GM12878 (cell line): Measurements from ENCODE around the gene RARRES1. TPM values are rescaled to one million over a fixed set of nuclear protein-coding genes. Genes with fewer than 3 reads are reported as not detected.
A peak's percentile ranks its signal among the peaks of the same experiment; 100 is the strongest.

Source experiments
- ATAC-seq: fragments of 200-7000 bp; cut with Tn5 transposase; 3 replicates; pipeline ENCODE4 v1.9.1; 2020; ENCODE audit warnings: mild to moderate bottlenecking, moderate library complexity
- BruUV-seq: library from RNA; stranded (reverse); fragments of 400-500 nt; replicated peaks from 2 replicates; lab custom pipeline; 2021; lab: Mats Ljungman, UMichigan
- CTCF ChIA-PET: fragments of 300-600 bp; sonication (Branson Sonifier 250); formaldehyde crosslinking; extraction: SDS; loops from one replicate; lab custom pipeline; 2021; ENCODE audit warnings: inconsistent platforms; lab: Yijun Ruan, JAX
- POLR2A ChIA-PET: fragments of 350-600 bp; formaldehyde crosslinking; extraction: SDS; loops from one replicate; lab custom pipeline; 2021; ENCODE audit warnings: inconsistent platforms; lab: Charles Lee
- RAD21 ChIA-PET: fragments of 300-600 bp; sonication (Branson Sonifier 250); formaldehyde crosslinking; loops from one replicate; lab custom pipeline; 2023; ENCODE audit warnings: antibody characterized with exemption; ENCODE audit not compliant: unreplicated experiment; lab: Charles Lee
- SMC1A ChIA-PET: fragments of 300-600 bp; sonication (Branson Sonifier 250); formaldehyde crosslinking; loops from one replicate; lab custom pipeline; 2023; ENCODE audit not compliant: unreplicated experiment, uncharacterized antibody; lab: Charles Lee
- DNase-seq: peaks from one replicate; pipeline ENCODE4 v3.0.0-alpha.2; 2011; ENCODE audit warnings: low read depth, low spot score
- FAIRE-seq: peaks from 3 replicates; lab custom pipeline; 2011; peaks lifted over from hg19 to GRCh38; lab: Jason Lieb, UNC
- H2AFZ ChIP-seq: 2 replicates; pipeline ENCODE4 v1.6.0; 2011; ENCODE audit warnings: low read depth, low read length, control low read depth; ENCODE audit not compliant: control insufficient read depth
- H3K27ac ChIP-seq: 2 replicates; pipeline ENCODE4 v1.5.1; 2011; ENCODE audit warnings: control low read depth; ENCODE audit not compliant: control insufficient read depth, insufficient read depth
- H3K27me3 ChIP-seq, 2 experiments: replicated peaks in 1 of 2; 2 replicates each; pipeline versions ENCODE4 v1.6.0 to v1.6.1; 2011; ENCODE audit warnings: low read length in 1 of 2; ENCODE audit not compliant: control insufficient read depth in 2 of 2, insufficient read depth in 2 of 2
- H3K36me3 ChIP-seq, 2 experiments: 2 replicates each; pipeline ENCODE4 v1.5.1; 2011; ENCODE audit warnings: low read length in 1 of 2; ENCODE audit not compliant: control insufficient read depth in 2 of 2, insufficient read depth in 2 of 2
- H3K4me1 ChIP-seq: 2 replicates; pipeline ENCODE4 v1.6.1; 2011; ENCODE audit warnings: mild to moderate bottlenecking, low read length, moderate library complexity, mixed read lengths; ENCODE audit not compliant: control insufficient read depth, insufficient read depth
- H3K4me2 ChIP-seq: 2 replicates; pipeline ENCODE4 v1.6.0; 2011; ENCODE audit warnings: control low read depth; ENCODE audit not compliant: control insufficient read depth, insufficient read depth
- H3K4me3 ChIP-seq: fragments of 200-600 bp; sonication (generic); 2 replicates; pipeline ENCODE4 v1.5.1; 2016
- H3K79me2 ChIP-seq: 2 replicates; pipeline ENCODE4 v1.6.0; 2011; ENCODE audit warnings: low read length; ENCODE audit not compliant: control insufficient read depth, insufficient read depth
- H3K9ac ChIP-seq: 2 replicates; pipeline ENCODE4 v1.8.0; 2011; ENCODE audit warnings: low read length, control low read depth, mixed read lengths; ENCODE audit not compliant: control insufficient read depth, insufficient read depth
- H3K9me3 ChIP-seq: replicated peaks from 3 replicates; pipeline ENCODE4 v1.5.1; 2011; ENCODE audit warnings: mild to moderate bottlenecking, low read length; ENCODE audit not compliant: control insufficient read depth, insufficient read depth
- H4K20me1 ChIP-seq: 2 replicates; pipeline ENCODE4 v1.6.0; 2011; ENCODE audit not compliant: control insufficient read depth, insufficient read depth
- CHD2 ChIP-seq: IDR thresholded peaks from 2 replicates; pipeline ENCODE4 v1.6.1; 2011; ENCODE audit warnings: low read depth, low read length, improper control_type of control experiment, borderline replicate concordance
- CREB1 ChIP-seq: IDR thresholded peaks from 2 replicates; pipeline ENCODE4 v1.6.1; 2012; ENCODE audit warnings: low read depth, mild to moderate bottlenecking, inconsistent platforms
- DPF2 ChIP-seq: fragments of 450-650 bp; IDR thresholded peaks from 2 replicates; pipeline ENCODE4 v1.6.1; 2017; ENCODE audit warnings: mild to moderate bottlenecking
- FOXK2 ChIP-seq: fragments of 450-650 bp; IDR thresholded peaks from 2 replicates; pipeline ENCODE4 v1.6.1; 2017; ENCODE audit warnings: mild to moderate bottlenecking, moderate library complexity
- IRF5 ChIP-seq: fragments of 450-650 bp; IDR thresholded peaks from 2 replicates; pipeline ENCODE4 v1.6.1; 2017; ENCODE audit warnings: borderline replicate concordance
- JUNB ChIP-seq: IDR thresholded peaks from 2 replicates; pipeline ENCODE4 v1.6.1; 2016; ENCODE audit warnings: antibody characterized with exemption, mild to moderate bottlenecking
- JUND ChIP-seq: IDR thresholded peaks from 2 replicates; pipeline ENCODE4 v1.6.1; 2012; ENCODE audit warnings: low read depth, mild to moderate bottlenecking, low read length, improper control_type of control experiment, moderate library complexity
- MEF2B ChIP-seq: fragments of 450-650 bp; IDR thresholded peaks from 2 replicates; pipeline ENCODE4 v1.6.1; 2018; ENCODE audit warnings: mild to moderate bottlenecking, moderate library complexity; ENCODE audit not compliant: partially characterized antibody, poor library complexity, severe bottlenecking
- NFIC ChIP-seq: IDR thresholded peaks from 2 replicates; pipeline ENCODE4 v1.6.1; 2012; ENCODE audit warnings: low read depth, mild to moderate bottlenecking, inconsistent platforms, low read length, moderate library complexity
- PAX5 ChIP-seq: IDR thresholded peaks from 2 replicates; pipeline ENCODE4 v1.6.1; 2011; ENCODE audit warnings: low read depth, low read length, borderline replicate concordance
- SREBF1 ChIP-seq: IDR thresholded peaks from 2 replicates; pipeline ENCODE4 v1.6.1; 2012; ENCODE audit warnings: mild to moderate bottlenecking, low read length
- USF2 ChIP-seq: IDR thresholded peaks from 2 replicates; pipeline ENCODE4 v1.6.1; 2011; ENCODE audit warnings: low read depth, low read length, improper control_type of control experiment, borderline replicate concordance
- ZBTB11 ChIP-seq: fragments of 450-650 bp; formaldehyde crosslinking; IDR thresholded peaks from 2 replicates; pipeline ENCODE4 v1.5.0; 2022; ENCODE audit warnings: mild to moderate bottlenecking, missing genetic modification characterization
- WGBS: methylation state at CpG from one replicate; pipeline ENCODE4 v1.1.6; 2016; ENCODE audit warnings: low lambda C conversion rate; ENCODE audit not compliant: insufficient replicate concordance, insufficient coverage; ENCODE audit errors: missing lambda C conversion rate; 5-methylcytosine and 5-hydroxymethylcytosine counted together
- in situ Hi-C: fragments of 300-500 bp; cut with MboI; formaldehyde crosslinking; loops from 9 replicates; pipeline ENCODE4 v1.14.3; 2018; ENCODE audit warnings: mixed read lengths
- intact Hi-C: fragments of 100-400 bp; cut with micrococcal nuclease; formaldehyde crosslinking; loops from one replicate; pipeline ENCODE4 v1.14.2; 2022; ENCODE audit not compliant: unreplicated experiment
- polyA plus RNA-seq, 11 experiments: library from polyadenylated mRNA; depleted of rRNA in 4 of 11; unstranded in 6 of 11; stranded (reverse) in 5 of 11; fragments of >200 nt; fragmentation: Nextera tagmentation in 4 of 11; fragmentation: Illumina TruSeq in 1 of 11; extraction: Ambion mirVana in 4 of 11; extraction: Trizol in 1 of 11; gene quantifications; 1 replicate in 1 of 11; 2 replicates in 10 of 11; pipeline versions ENCODE4 v1.2.1 to v1.2.3, GENCODE V29; 2011 to 2016; ENCODE audit warnings: inconsistent platforms in 2 of 11, missing spikeins in 2 of 11, low read depth in 1 of 11
- total RNA-seq, 4 experiments: library from RNA; depleted of rRNA in 3 of 4; stranded (reverse); fragments of >200 nt in 3 of 4; fragmentation: Illumina TruSeq in 1 of 4; extraction: Trizol in 1 of 4; gene quantifications; 2 replicates each; pipeline versions ENCODE4 v1.2.1 to v1.2.3, GENCODE V29; 2013 to 2021

RARRES1 gene
- total and polyA plus RNA-seq, 10 of the 15 experiments (the other 5 are each of a cell fraction or from before 2014, with no cell fraction given): 0.02 to 0.83 (median 0.63) TPM; not detected in 7

GRCh38 chr3:158658889-158659288 lies 73.4 kb downstream of the RARRES1 start:
- Histone ChIP-seq H3K9me3 (no peaks in the 10 kb centered on the region), H3K79me2 (no peaks in the 10 kb centered on the region), H3K27ac (no peak overlapping the region), H3K4me3 (no peak overlapping the region), H4K20me1 (no peaks in the 10 kb centered on the region), H3K27me3 (no peaks in the 10 kb centered on the region), H3K4me2 (no peak overlapping the region), H2AFZ (no peak overlapping the region), H3K9ac (no peak overlapping the region), H3K36me3 (peaks cover 1 to 28% of the 10 kb centered on the region in 2 experiments), H3K4me1 (no peaks in the 10 kb centered on the region)
- FAIRE-seq (no peak), DNase-seq (no peak), ATAC-seq (no peak; the same call in 2 of the 3 replicates)
- intact Hi-C loops (loop anchor here (1.0 kb wide), 1 partner anchor 132 kb away; no protein-coding TSS in a partner anchor), in situ Hi-C loops (no loop called here)
- CTCF ChIA-PET: interaction anchor here (0.8 to 4.1 kb wide), 18 partner anchors 11 to 602 kb away, joined by 3 to 78 read pairs (median 6); partner anchors contain the start of genes GFM1, LXN and MFSD1
- RAD21 ChIA-PET: interaction anchor here (2.0 to 2.3 kb wide), 2 partner anchors 131 to 133 kb away, joined by 8 to 19 read pairs; no protein-coding TSS in a partner anchor
- WGBS: 85% methylated on average over 7 of the region's 7 CpGs
- SMC1A ChIA-PET: interaction anchor here (0.7 to 2.3 kb wide), 9 partner anchors 10 to 188 kb away, joined by 3 to 16 read pairs (median 3); no protein-coding TSS in a partner anchor
- POLR2A ChIA-PET: interaction anchor here (1.1 kb wide), 2 partner anchors 11 to 14 kb away, joined by 3 read pairs; partner anchors contain the start of gene LXN
- BruUV-seq: no TSS peak
- no peak for TF ChIP-seq FOXK2
- TF ChIP-seq CHD2: no peak
- no peak for TF ChIP-seq ZBTB11 (CRISPR knock-in tag)
- no peak for TF ChIP-seq DPF2
- no peak for TF ChIP-seq USF2
- no peak for TF ChIP-seq SREBF1
- TF ChIP-seq MEF2B: no peak
- no peak for TF ChIP-seq JUND
- TF ChIP-seq JUNB: peak; percentile 35; the same call in 1 of the 2 replicates
- peak; percentile 30; the same call in 1 of the 2 replicates for TF ChIP-seq NFIC
- no peak for TF ChIP-seq IRF5
- no peak for TF ChIP-seq PAX5
- no peak for TF ChIP-seq CREB1
